Thyroid gland (tissue), 4 donors: ENCODE measurements around the gene MNX1. TPM values are rescaled to one million over a fixed set of nuclear protein-coding genes. Genes with fewer than 3 reads are reported as not detected.

Source experiments
- DNase-seq, 2 donors: peaks; one replicate each; pipeline ENCODE4 v3.0.0-alpha.2; 2019
- H3K27ac ChIP-seq, 3 donors: fragments of 200-600 bp; sonication (generic); 1 replicate in 2 of 3; 2 replicates in 1 of 3; pipeline ENCODE4 v1.5.1; 2016 to 2019; ENCODE audit warnings: mild to moderate bottlenecking in 1 of 3, moderate library complexity in 1 of 3
- H3K27me3 ChIP-seq: fragments of 200-600 bp; sonication (generic); one replicate; pipeline ENCODE4 v1.5.1; 2019
- H3K36me3 ChIP-seq, 2 donors: fragments of 200-600 bp; sonication (generic); one replicate each; pipeline ENCODE4 v1.5.1; 2016 to 2019
- H3K4me1 ChIP-seq, 2 donors: fragments of 200-600 bp; sonication (generic); one replicate each; pipeline ENCODE4 v1.5.1; 2017 to 2019
- H3K4me3 ChIP-seq, 3 donors: fragments of 200-600 bp; sonication (generic); replicated peaks in 1 of 3; 1 replicate in 2 of 3; 2 replicates in 1 of 3; pipeline ENCODE4 v1.5.1; 2016; ENCODE audit warnings: mild to moderate bottlenecking in 1 of 3
- H3K9me3 ChIP-seq: fragments of 200-600 bp; sonication (generic); one replicate; pipeline ENCODE4 v1.5.1; 2017
- POLR2A ChIP-seq, 2 donors: fragments of 450-650 bp; IDR thresholded peaks; one replicate each; pipeline ENCODE4 v1.6.1; 2017; ENCODE audit warnings: antibody characterized with exemption in 2 of 2, mild to moderate bottlenecking in 2 of 2, moderate library complexity in 1 of 2
- WGBS, 2 donors: methylation state at CpG; one replicate each; pipeline ENCODE4 v1.1.5; 2017; 5-methylcytosine and 5-hydroxymethylcytosine counted together
- intact Hi-C: fragments of 100-400 bp; cut with DNase I; formaldehyde crosslinking; loops from one replicate; pipeline ENCODE4 v1.15.1; 2023
- total RNA-seq, 4 donors: library from RNA; depleted of rRNA; stranded (reverse); fragments of >200 nt; gene quantifications; one replicate each; pipeline ENCODE4 v1.2.3, GENCODE V29; 2016
- TF ChIP-seq, protein P1 (sequence below), 6 experiments: fragments of 200-600 bp in 3 of 6; fragments of 450-650 bp in 3 of 6; sonication (generic) in 3 of 6; IDR thresholded peaks; one replicate each; pipeline ENCODE4 v1.5.1; 2016 to 2019; ENCODE audit warnings: antibody characterized with exemption in 6 of 6, mild to moderate bottlenecking in 2 of 6, inconsistent platforms in 1 of 6, moderate library complexity in 1 of 6

MNX1 gene
- total RNA-seq, 4 donors from 2014 or later = not detected

DNA sequence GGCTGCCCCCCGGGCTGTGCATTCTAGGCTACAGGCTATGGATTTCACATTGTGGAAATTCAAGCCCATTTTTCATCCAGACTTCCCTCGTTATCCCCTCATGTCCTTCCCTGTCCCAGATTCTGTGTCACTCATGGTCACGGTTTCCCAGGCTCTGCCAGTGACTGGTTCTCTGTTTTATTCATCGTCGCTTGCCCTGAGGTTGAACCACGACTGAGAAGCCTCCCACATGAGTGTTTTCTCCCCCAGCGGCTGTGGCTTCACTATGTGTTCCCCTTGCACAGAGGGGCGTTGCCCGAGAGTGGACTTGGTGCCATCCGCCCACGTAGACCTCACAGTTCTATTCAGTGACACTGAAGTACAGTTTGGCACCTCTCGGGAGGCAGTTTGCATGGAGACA, 47.0 kb downstream of the MNX1 start:
- DNase-seq = no peak
- H3K27me3 ChIP-seq = no peaks in the 10 kb centered on the region
- H3K4me3 ChIP-seq = no peak overlapping the region
- no peak for TF ChIP-seq POLR2A (IDR thresholded peaks at IDR 0.05)
- TF ChIP-seq, protein P1, sequence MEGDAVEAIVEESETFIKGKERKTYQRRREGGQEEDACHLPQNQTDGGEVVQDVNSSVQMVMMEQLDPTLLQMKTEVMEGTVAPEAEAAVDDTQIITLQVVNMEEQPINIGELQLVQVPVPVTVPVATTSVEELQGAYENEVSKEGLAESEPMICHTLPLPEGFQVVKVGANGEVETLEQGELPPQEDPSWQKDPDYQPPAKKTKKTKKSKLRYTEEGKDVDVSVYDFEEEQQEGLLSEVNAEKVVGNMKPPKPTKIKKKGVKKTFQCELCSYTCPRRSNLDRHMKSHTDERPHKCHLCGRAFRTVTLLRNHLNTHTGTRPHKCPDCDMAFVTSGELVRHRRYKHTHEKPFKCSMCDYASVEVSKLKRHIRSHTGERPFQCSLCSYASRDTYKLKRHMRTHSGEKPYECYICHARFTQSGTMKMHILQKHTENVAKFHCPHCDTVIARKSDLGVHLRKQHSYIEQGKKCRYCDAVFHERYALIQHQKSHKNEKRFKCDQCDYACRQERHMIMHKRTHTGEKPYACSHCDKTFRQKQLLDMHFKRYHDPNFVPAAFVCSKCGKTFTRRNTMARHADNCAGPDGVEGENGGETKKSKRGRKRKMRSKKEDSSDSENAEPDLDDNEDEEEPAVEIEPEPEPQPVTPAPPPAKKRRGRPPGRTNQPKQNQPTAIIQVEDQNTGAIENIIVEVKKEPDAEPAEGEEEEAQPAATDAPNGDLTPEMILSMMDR (IDR thresholded peaks at IDR 0.05) = no peak
- intact Hi-C loops = no loop called here
- 93 to 96% methylated on average over 12 of the region's 12 CpGs for WGBS, 2 donors
- no peaks in the 10 kb centered on the region for H3K4me1 ChIP-seq
- no peak overlapping the region for H3K27ac ChIP-seq
- H3K9me3 ChIP-seq = no peaks in the 10 kb centered on the region
- peaks cover 62 to 72% of the 10 kb centered on the region in 2 donors for H3K36me3 ChIP-seq

DNA sequence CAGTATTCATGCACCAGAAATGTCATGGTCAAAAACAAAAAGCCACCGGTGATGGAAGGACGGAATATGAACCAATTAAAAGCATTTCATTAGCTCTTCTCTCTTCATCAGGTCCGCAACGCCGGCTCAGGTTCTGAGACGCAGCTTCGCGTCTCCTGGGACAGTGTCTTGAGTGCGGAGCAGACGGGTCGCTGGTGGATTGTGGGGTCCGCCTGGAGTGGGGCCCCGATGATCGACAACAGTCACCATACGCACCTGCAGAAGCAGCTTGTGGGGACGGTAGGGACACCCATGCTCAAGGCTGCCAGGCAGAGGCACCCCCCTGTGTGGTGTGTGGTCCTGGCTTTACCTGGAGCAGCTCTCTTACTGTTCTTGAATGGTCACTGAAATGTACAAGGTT, 47.6 kb downstream of the MNX1 start:
- no peaks in the 10 kb centered on the region for H3K27me3 ChIP-seq
- no peak overlapping the region for H3K27ac ChIP-seq
- intact Hi-C loops = no loop called here
- no peak for TF ChIP-seq POLR2A (IDR thresholded peaks at IDR 0.05)
- TF ChIP-seq, protein P1 (IDR thresholded peaks at IDR 0.05) = no peak
- no peaks in the 10 kb centered on the region for H3K9me3 ChIP-seq
- WGBS, 2 donors = 94 to 95% methylated on average over 15 to 16 of the region's 16 CpGs
- no peak overlapping the region for H3K4me3 ChIP-seq
- H3K4me1 ChIP-seq = no peaks in the 10 kb centered on the region
- DNase-seq = no peak
- peaks cover 60 to 76% of the 10 kb centered on the region in 2 donors for H3K36me3 ChIP-seq

DNA sequence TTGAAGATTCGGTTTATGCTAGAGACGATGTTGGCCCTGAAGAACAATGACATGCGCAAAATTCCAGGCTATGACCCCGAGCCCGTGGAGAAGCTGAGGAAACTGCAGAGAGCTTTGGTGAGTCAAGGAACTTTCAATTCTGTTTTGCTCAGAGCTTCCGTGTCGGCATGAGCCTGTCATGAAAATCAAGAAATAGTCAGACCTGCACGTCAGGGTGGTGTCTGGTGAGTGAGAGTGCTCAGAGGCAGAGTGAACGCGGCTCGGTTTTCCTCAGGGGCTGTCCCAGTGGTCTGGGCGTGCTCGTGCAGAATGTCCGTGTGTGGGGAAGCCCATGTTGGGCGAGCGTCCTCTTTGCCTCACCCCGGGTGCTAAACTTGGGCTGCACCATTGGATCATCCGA, 48.3 kb downstream of the MNX1 start:
- TF ChIP-seq, protein P1 (IDR thresholded peaks at IDR 0.05) = no peak
- no peak for TF ChIP-seq POLR2A (IDR thresholded peaks at IDR 0.05)
- WGBS, 2 donors = 96% methylated on average over 18 of the region's 18 CpGs
- intact Hi-C loops = no loop called here

DNA sequence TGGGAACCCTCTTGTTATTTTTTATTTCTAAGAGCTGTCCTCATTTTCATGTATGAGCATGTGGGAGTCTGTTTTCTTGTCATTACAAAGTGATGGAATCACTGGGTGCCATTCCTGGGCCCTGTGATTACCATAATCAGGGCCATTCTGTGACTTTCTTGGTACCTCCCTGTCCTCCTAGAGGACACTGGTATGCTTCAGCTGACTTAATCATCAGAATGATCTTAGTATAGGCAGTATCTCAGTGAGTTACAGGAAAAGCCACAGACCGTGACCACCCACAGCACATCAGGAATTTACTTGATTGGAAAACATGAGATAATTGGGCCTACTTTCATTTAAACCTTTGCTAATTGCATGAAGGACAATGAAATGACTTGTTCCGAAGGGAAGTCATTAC, 53.7 kb downstream of the MNX1 start:
- intact Hi-C loops = no loop called here
- H3K4me1 ChIP-seq = peaks cover 0 to 3% of the 10 kb centered on the region in 2 donors
- 88 to 98% methylated on average over 2 of the region's 2 CpGs for WGBS, 2 donors
- H3K4me3 ChIP-seq = no peak overlapping the region
- TF ChIP-seq, protein P1 (IDR thresholded peaks at IDR 0.05) = no peak
- TF ChIP-seq POLR2A (IDR thresholded peaks at IDR 0.05) = no peak
- H3K9me3 ChIP-seq = no peaks in the 10 kb centered on the region
- H3K36me3 ChIP-seq = peaks cover 40 to 55% of the 10 kb centered on the region in 2 donors
- no peak for DNase-seq
- no peak overlapping the region for H3K27ac ChIP-seq
- H3K27me3 ChIP-seq = no peaks in the 10 kb centered on the region

More for the DNA sequence above, 48.3 kb downstream of the MNX1 start:
- peaks cover 57 to 74% of the 10 kb centered on the region in 2 donors for H3K36me3 ChIP-seq
- H3K4me1 ChIP-seq = no peaks in the 10 kb centered on the region
- no peak for DNase-seq
- no peak overlapping the region for H3K4me3 ChIP-seq
- no peaks in the 10 kb centered on the region for H3K9me3 ChIP-seq
- H3K27me3 ChIP-seq = no peaks in the 10 kb centered on the region
- no peak overlapping the region for H3K27ac ChIP-seq

DNA sequence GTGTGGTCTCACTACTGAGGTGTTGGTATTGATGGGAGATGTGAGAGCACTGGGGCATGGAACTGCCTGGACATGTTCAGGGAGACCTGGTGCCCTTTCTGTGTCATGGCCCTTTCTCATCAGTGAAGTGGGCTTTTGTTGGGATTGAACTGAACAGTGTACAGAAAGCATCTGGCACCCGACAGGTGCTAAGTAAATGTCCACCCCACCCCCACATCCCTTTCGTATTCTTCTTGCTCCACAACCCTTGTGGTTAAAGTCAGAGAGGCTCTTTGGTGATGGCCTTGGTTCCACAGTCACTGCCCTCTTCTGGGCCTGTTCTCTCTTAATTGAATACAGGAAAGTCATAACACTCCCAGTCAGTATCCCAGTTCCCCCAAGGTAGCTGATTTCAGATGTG, 55.5 kb downstream of the MNX1 start:
- peaks cover 29 to 42% of the 10 kb centered on the region in 2 donors for H3K36me3 ChIP-seq
- H3K4me1 ChIP-seq = peaks cover 16 to 20% of the 10 kb centered on the region in 2 donors
- no peak for DNase-seq
- H3K9me3 ChIP-seq = no peaks in the 10 kb centered on the region
- intact Hi-C loops = no loop called here
- TF ChIP-seq POLR2A (IDR thresholded peaks at IDR 0.05) = no peak
- TF ChIP-seq, protein P1 (IDR thresholded peaks at IDR 0.05) = no peak
- 94 to 95% methylated on average over 2 of the region's 2 CpGs for WGBS, 2 donors
- no peak overlapping the region for H3K4me3 ChIP-seq
- H3K27me3 ChIP-seq = no peaks in the 10 kb centered on the region
- no peak overlapping the region for H3K27ac ChIP-seq

Other genes starting within 250 kb of the MNX1 start
- 100 to 1,000 TPM in 2 of 4 donors, 10 to 100 TPM in 2; 73.9 to 205 (median 113) TPM for gene LMBR1, start 117.5 kb downstream of the MNX1 start, total RNA-seq
- 10 to 100 TPM; 11.2 to 25.7 (median 16.8) TPM for gene NOM1, start 61.0 kb downstream of the MNX1 start, total RNA-seq
- gene UBE3C, start 128.3 kb upstream of the MNX1 start, total RNA-seq = 10 to 100 TPM; 50.3 to 75.0 (median 64.0) TPM